ENCODE measurements around the gene MAP2K5.

DNA sequence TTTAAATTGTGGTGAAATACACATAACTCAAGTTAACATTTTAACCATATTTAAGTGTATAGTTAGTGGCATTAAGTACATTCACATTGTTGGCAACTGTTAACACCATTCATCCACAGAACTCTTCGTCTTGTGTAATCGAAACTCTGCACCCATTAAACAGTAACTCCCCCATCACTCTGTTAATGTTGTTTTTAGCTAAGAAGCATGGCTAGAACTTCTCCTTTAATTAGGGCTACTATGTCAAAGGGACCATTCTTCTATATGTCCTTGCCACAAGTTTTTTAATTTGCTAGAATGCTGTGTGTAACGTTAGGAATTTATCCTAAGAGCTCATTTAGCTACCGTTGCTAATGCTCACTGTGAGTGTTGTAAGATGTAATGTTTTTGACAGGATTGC is 60.6 kb downstream of the MAP2K5 start:
- TF ChIP-seq, protein P1, sequence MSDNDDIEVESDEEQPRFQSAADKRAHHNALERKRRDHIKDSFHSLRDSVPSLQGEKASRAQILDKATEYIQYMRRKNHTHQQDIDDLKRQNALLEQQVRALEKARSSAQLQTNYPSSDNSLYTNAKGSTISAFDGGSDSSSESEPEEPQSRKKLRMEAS (IDR thresholded peaks at IDR 0.05) = no peak
- TF ChIP-seq, protein P2, sequence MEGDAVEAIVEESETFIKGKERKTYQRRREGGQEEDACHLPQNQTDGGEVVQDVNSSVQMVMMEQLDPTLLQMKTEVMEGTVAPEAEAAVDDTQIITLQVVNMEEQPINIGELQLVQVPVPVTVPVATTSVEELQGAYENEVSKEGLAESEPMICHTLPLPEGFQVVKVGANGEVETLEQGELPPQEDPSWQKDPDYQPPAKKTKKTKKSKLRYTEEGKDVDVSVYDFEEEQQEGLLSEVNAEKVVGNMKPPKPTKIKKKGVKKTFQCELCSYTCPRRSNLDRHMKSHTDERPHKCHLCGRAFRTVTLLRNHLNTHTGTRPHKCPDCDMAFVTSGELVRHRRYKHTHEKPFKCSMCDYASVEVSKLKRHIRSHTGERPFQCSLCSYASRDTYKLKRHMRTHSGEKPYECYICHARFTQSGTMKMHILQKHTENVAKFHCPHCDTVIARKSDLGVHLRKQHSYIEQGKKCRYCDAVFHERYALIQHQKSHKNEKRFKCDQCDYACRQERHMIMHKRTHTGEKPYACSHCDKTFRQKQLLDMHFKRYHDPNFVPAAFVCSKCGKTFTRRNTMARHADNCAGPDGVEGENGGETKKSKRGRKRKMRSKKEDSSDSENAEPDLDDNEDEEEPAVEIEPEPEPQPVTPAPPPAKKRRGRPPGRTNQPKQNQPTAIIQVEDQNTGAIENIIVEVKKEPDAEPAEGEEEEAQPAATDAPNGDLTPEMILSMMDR (IDR thresholded peaks at IDR 0.05; ENCODE audit: low read depth, low read length, missing input control) = no peak
- no peak for TF ChIP-seq TAF1 (conservative IDR thresholded peaks at IDR 0.05)
- no peak for TF ChIP-seq JUND (IDR thresholded peaks at IDR 0.05)
- no peak for TF ChIP-seq YY1 (IDR thresholded peaks at IDR 0.05)
- no peak for TF ChIP-seq EGR1 (IDR thresholded peaks at IDR 0.05; ENCODE audit: low read depth in 2 of 2)

Measured in liver (tissue), 3 donors.